ENCODE measurements around the gene METTL23. TPM values are rescaled to one million over a fixed set of nuclear protein-coding genes. Genes with fewer than 3 reads are reported as not detected.
"Not testable (repeated sequence)": the region's sequence is repeated elsewhere in the genome, so short reads cannot be mapped to it uniquely, and the experiment has no call there.

METTL23 gene
- total and polyA plus RNA-seq, 2 of the 8 experiments (the other 6 are each of a cell fraction or from before 2014, with no cell fraction given) = 36.1 to 60.2 TPM

DNA sequence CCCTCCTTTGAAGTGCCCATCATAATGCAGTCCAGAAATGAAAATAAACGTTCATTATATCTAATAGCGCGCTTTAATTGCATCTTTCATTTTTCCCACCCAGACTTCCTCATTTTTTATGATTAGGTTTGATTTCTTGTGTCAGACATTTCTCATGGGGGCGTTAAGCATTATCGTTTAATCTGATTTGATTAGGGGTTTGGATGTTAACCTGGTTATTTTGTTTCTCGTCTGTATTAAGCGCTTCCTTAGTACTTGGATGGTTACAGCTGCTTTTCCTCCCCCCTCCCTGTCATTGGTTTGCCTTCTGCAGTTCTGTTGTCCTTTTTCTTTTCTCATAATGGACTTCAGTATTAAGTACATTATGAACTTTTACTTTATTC, 11.8 kb downstream of the METTL23 start (continued):
- TF ChIP-seq ZNF274 (IDR thresholded peaks at IDR 0.05; ENCODE audit: borderline replicate concordance, extremely low read depth, low read length) (no peak), SUZ12 (IDR thresholded peaks at IDR 0.05; ENCODE audit: low read length) (no peak), TBP (IDR thresholded peaks at IDR 0.05; ENCODE audit: low read depth, low read length) (no peak), SRF (IDR thresholded peaks at IDR 0.05; ENCODE audit: low read depth, low read length) (no peak), FOSL1 (IDR thresholded peaks at IDR 0.05; ENCODE audit: insufficient read depth, low read depth, low read length) (no peak), MAFK (IDR thresholded peaks at IDR 0.05; ENCODE audit: low read depth, low read length) (no peak)
- TF ChIP-seq, protein P1, sequence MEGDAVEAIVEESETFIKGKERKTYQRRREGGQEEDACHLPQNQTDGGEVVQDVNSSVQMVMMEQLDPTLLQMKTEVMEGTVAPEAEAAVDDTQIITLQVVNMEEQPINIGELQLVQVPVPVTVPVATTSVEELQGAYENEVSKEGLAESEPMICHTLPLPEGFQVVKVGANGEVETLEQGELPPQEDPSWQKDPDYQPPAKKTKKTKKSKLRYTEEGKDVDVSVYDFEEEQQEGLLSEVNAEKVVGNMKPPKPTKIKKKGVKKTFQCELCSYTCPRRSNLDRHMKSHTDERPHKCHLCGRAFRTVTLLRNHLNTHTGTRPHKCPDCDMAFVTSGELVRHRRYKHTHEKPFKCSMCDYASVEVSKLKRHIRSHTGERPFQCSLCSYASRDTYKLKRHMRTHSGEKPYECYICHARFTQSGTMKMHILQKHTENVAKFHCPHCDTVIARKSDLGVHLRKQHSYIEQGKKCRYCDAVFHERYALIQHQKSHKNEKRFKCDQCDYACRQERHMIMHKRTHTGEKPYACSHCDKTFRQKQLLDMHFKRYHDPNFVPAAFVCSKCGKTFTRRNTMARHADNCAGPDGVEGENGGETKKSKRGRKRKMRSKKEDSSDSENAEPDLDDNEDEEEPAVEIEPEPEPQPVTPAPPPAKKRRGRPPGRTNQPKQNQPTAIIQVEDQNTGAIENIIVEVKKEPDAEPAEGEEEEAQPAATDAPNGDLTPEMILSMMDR (IDR thresholded peaks at IDR 0.05; ENCODE audit: control extremely low read depth in 1 of 3, insufficient read depth in 1 of 3, low read depth in 1 of 3, low read length in 3 of 3) = no peak

DNA sequence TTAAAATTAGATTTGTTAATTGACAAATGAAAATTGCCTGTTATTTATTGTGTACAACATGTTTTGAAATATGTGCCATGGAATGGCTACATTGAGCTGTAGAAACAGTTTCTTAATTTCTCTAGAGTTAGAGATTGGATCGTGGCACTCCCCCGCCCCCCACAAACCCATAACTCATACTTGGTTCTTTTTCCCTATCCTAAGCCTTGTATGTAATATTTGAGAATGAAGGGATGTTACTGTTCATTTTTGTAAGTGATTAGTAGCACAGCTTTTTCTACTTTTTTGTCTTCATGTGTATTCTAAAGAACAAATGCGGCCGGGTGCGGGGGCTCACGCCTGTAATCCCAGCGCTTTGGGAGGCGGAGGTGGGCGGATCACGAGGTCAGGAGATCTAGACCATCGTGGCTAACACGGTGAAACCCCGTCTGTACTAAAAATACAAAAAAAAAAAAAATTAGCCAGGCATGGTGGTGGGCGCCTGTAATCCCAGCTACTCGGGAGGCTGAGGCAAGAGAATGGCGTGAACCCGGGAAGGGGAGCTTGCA, 13.0 kb downstream of the METTL23 start:
- not testable (repeated sequence) for H3K4me3 ChIP-seq (ENCODE audit: extremely low read depth in 1 of 4, insufficient read depth in 2 of 4, low read depth in 3 of 4, low read length in 4 of 4); H3K56ac ChIP-seq (replicated peaks; ENCODE audit: insufficient read length, low read depth, low read length); H3K27ac ChIP-seq (ENCODE audit: low read depth, low read length); H4K91ac ChIP-seq (replicated peaks; ENCODE audit: insufficient read length, low read length); H2BK20ac ChIP-seq (ENCODE audit: low read length); H3K4me2 ChIP-seq (ENCODE audit: insufficient read depth in 1 of 2, low read depth in 2 of 2, low read length in 2 of 2); H2BK15ac ChIP-seq (ENCODE audit: low read length); H3K9me3 ChIP-seq (ENCODE audit: insufficient read depth in 2 of 2, low read depth in 1 of 2, low read length in 1 of 2); H3K27me3 ChIP-seq (replicated peaks in 1 of 4; ENCODE audit: control insufficient read depth in 3 of 4, extremely low read depth in 1 of 4, insufficient read depth in 3 of 4, low read length in 3 of 4); H3K18ac ChIP-seq (ENCODE audit: extremely low read depth, low read length); H2AFZ ChIP-seq (ENCODE audit: low read length); H3K23ac ChIP-seq (ENCODE audit: insufficient read length); H3K79me1 ChIP-seq (ENCODE audit: low read depth, low read length); H3K4me1 ChIP-seq (replicated peaks in 1 of 4; ENCODE audit: control insufficient read depth in 3 of 4, insufficient read depth in 4 of 4, low read length in 3 of 4); H3K14ac ChIP-seq (ENCODE audit: insufficient read length); H3K23me2 ChIP-seq (ENCODE audit: low read depth, low read length); H2BK5ac ChIP-seq (ENCODE audit: low read depth, low read length); H3K4ac ChIP-seq (replicated peaks; ENCODE audit: insufficient read length, low read depth, low read length); H2BK120ac ChIP-seq (replicated peaks; ENCODE audit: low read depth, low read length); H4K5ac ChIP-seq (ENCODE audit: insufficient read length, low read depth, low read length); FAIRE-seq; H2AK5ac ChIP-seq (ENCODE audit: low read depth, low read length); H4K8ac ChIP-seq (ENCODE audit: extremely low read depth, insufficient read depth, low read length); H2BK12ac ChIP-seq (ENCODE audit: low read depth, low read length); H3K9ac ChIP-seq (replicated peaks in 1 of 4; ENCODE audit: extremely low read depth in 1 of 4, low read depth in 3 of 4, low read length in 3 of 4); DNase-seq (ENCODE audit: low read depth in 1 of 2, low spot score in 2 of 2)
- Histone ChIP-seq H4K20me1 (replicated peaks in 1 of 2; ENCODE audit: control insufficient read depth in 1 of 2, insufficient read depth in 2 of 2, low read length in 2 of 2) (peaks cover 9 to 14% of the 10 kb centered on the region in 2 experiments), H3K79me2 (ENCODE audit: control insufficient read depth in 1 of 2, insufficient read depth in 2 of 2, low read length in 2 of 2) (peaks cover 16 to 40% of the 10 kb centered on the region in 2 experiments), H3K36me3 (ENCODE audit: control insufficient read depth in 2 of 4, insufficient read depth in 4 of 4, low read length in 3 of 4) (peaks cover 6 to 29% (median 17%) of the 10 kb centered on the region in 4 experiments)
- ChIA-PET CTCF (ENCODE audit: partially characterized antibody) (interaction anchor here (0.6 to 1.5 kb wide), 4 partner anchors 24 to 1287 kb away, joined by 3 to 6 read pairs (median 4); no protein-coding TSS in a partner anchor), POLR2A (ENCODE audit: partially characterized antibody) (interaction anchor here (9.2 kb wide), 1 partner anchor 14 kb away, joined by 181 read pairs; the partner anchor contains the start of genes JMJD6 and METTL23)
- WGBS, 2 experiments (ENCODE audit: extremely low coverage in 1 of 2, insufficient coverage in 1 of 2, insufficient read length in 1 of 2, insufficient replicate concordance in 2 of 2, low coverage in 1 of 2, low lambda C conversion rate in 2 of 2, missing lambda C conversion rate in 1 of 2) = 92% methylated on average over 11 of the region's 17 CpGs; no CpG with 5 or more reads in 1 of the 2 experiments
